Right atrium auricular region (tissue), 2 donors: ENCODE results near the gene FRS2. TPM values are rescaled to one million over a fixed set of nuclear protein-coding genes. Genes with fewer than 3 reads are reported as not detected.
A peak's percentile ranks its signal among the peaks of the same experiment; 100 is the strongest.

Experiments used
- DNase-seq: peaks from one replicate; pipeline ENCODE4 v3.0.0-alpha.2; 2019; ENCODE audit warnings: low spot score
- H3K27ac ChIP-seq, 2 donors: fragments of 200-600 bp; sonication (generic); 1 replicate in 1 of 2; 2 replicates in 1 of 2; pipeline ENCODE4 v1.5.1; 2016 to 2019
- H3K27me3 ChIP-seq, 2 donors: fragments of 200-600 bp; sonication (generic); one replicate each; pipeline versions ENCODE4 v1.5.1 to v1.6.0; 2017 to 2019
- H3K36me3 ChIP-seq: fragments of 200-600 bp; sonication (generic); one replicate; pipeline ENCODE4 v1.5.1; 2016
- H3K4me1 ChIP-seq, 2 donors: fragments of 200-600 bp; sonication (generic); one replicate each; pipeline versions ENCODE4 v1.5.1 to v1.6.0; 2017 to 2019
- H3K4me3 ChIP-seq, 2 donors: fragments of 200-600 bp; sonication (generic); 1 replicate in 1 of 2; 2 replicates in 1 of 2; pipeline ENCODE4 v1.5.1; 2017 to 2019; ENCODE audit warnings: mild to moderate bottlenecking in 1 of 2, moderate library complexity in 1 of 2
- H3K9me3 ChIP-seq, 2 donors: fragments of 200-600 bp; sonication (generic); one replicate each; pipeline ENCODE4 v1.5.1; 2019
- CTCF ChIP-seq, 2 donors: fragments of 200-600 bp; sonication (generic); IDR thresholded peaks; one replicate each; pipeline ENCODE4 v1.5.1; 2019; ENCODE audit warnings: antibody characterized with exemption in 2 of 2
- total RNA-seq, 2 donors: library from RNA; depleted of rRNA; stranded (reverse); fragments of >200 nt; gene quantifications; one replicate each; pipeline ENCODE4 v1.1.0, GENCODE V29; 2016

FRS2 gene
- total RNA-seq, 2 donors from 2014 or later = 25.9 to 32.5 TPM

GRCh38 chr12:69430942-69431590, 39.1 kb upstream of the FRS2 start:
- Histone ChIP-seq H3K4me3 (no peak overlapping the region), H3K4me1 (peaks cover 0 to 30% of the 10 kb centered on the region in 2 donors), H3K9me3 (no peaks in the 10 kb centered on the region), H3K36me3 (no peaks in the 10 kb centered on the region), H3K27me3 (no peaks in the 10 kb centered on the region), H3K27ac (peak overlapping the region; percentile 76 to 91)
- no peak for TF ChIP-seq CTCF (IDR thresholded peaks at IDR 0.05)
- no peak for DNase-seq

- H3K27me3 ChIP-seq = no peaks in the 10 kb centered on the region
- H3K4me3 ChIP-seq = no peak overlapping the region
- H3K36me3 ChIP-seq = no peaks in the 10 kb centered on the region
- H3K4me1 ChIP-seq = peaks cover 0 to 33% of the 10 kb centered on the region in 2 donors
- peak overlapping the region; percentile 76 to 91 for H3K27ac ChIP-seq
- TF ChIP-seq CTCF (IDR thresholded peaks at IDR 0.05) = no peak
- no peaks in the 10 kb centered on the region for H3K9me3 ChIP-seq
- DNase-seq = no peak
Measured at GRCh38 chr12:69431591-69432222, 38.5 kb upstream of the FRS2 start.

GRCh38 chr12:69433653-69434052, 36.5 kb upstream of the FRS2 start:
- Histone ChIP-seq H3K27ac (no peak overlapping the region), H3K27me3 (no peaks in the 10 kb centered on the region), H3K36me3 (no peaks in the 10 kb centered on the region), H3K4me3 (no peak overlapping the region), H3K4me1 (peaks cover 0 to 41% of the 10 kb centered on the region in 2 donors), H3K9me3 (no peaks in the 10 kb centered on the region)
- DNase-seq = no peak
- no peak for TF ChIP-seq CTCF (IDR thresholded peaks at IDR 0.05)

- peak overlapping the region in 1 of 2 donors; percentile 8 for H3K27ac ChIP-seq
- no peak for DNase-seq
- H3K9me3 ChIP-seq = no peaks in the 10 kb centered on the region
- H3K36me3 ChIP-seq = no peaks in the 10 kb centered on the region
- no peak for TF ChIP-seq CTCF (IDR thresholded peaks at IDR 0.05)
- H3K4me1 ChIP-seq = peaks cover 0 to 37% of the 10 kb centered on the region in 2 donors
- H3K4me3 ChIP-seq = no peak overlapping the region
- no peaks in the 10 kb centered on the region for H3K27me3 ChIP-seq
Measured at GRCh38 chr12:69435644-69436043, 34.5 kb upstream of the FRS2 start.

GRCh38 chr12:69437073-69437472, 33.1 kb upstream of the FRS2 start:
- no peak for DNase-seq
- H3K9me3 ChIP-seq = no peaks in the 10 kb centered on the region
- TF ChIP-seq CTCF (IDR thresholded peaks at IDR 0.05) = no peak
- no peak overlapping the region for H3K4me3 ChIP-seq
- H3K27ac ChIP-seq = no peak overlapping the region
- peaks cover 0 to 24% of the 10 kb centered on the region in 2 donors for H3K4me1 ChIP-seq
- H3K36me3 ChIP-seq = no peaks in the 10 kb centered on the region
- no peaks in the 10 kb centered on the region for H3K27me3 ChIP-seq
